C1 segment of cervical spinal cord (tissue), 14 donors: ENCODE measurements around the gene AAK1.
A peak's percentile ranks its signal among the peaks of the same experiment; 100 is the strongest.

Experiments
- DNase-seq, 14 donors: peaks; one replicate each; lab custom pipeline; 2025; lab: John Stamatoyannopoulos, UW

AAK1 gene

GRCh38 chr2:69494126-69494525, 149.4 kb downstream of the AAK1 start:
- peak in 1 of 14 donors; percentile 21 for DNase-seq

GRCh38 chr2:69493268-69493667, 150.3 kb downstream of the AAK1 start:
- peak in 11 of 14 donors; percentile 8 to 67 (median 27) for DNase-seq

GRCh38 chr2:69491864-69492263, 151.7 kb downstream of the AAK1 start:
- no peak for DNase-seq

- no peak for DNase-seq
These were observed 153.1 kb downstream of the AAK1 start for GRCh38 chr2:69490486-69490885.

- no peak for DNase-seq
These were observed 153.7 kb downstream of the AAK1 start for GRCh38 chr2:69489793-69490192.

- DNase-seq, result no peak
These were observed 159.8 kb downstream of the AAK1 start for GRCh38 chr2:69483696-69484095.

GRCh38 chr2:69483024-69483423, 160.5 kb downstream of the AAK1 start:
- DNase-seq, result no peak

GRCh38 chr2:69482471-69482870, 161.1 kb downstream of the AAK1 start:
- no peak for DNase-seq

GRCh38 chr2:69481421-69481820, 162.1 kb downstream of the AAK1 start:
- DNase-seq, result no peak

GRCh38 chr2:69477627-69478026, 165.9 kb downstream of the AAK1 start:
- DNase-seq, result no peak

- no peak for DNase-seq
These were observed 168.9 kb downstream of the AAK1 start for GRCh38 chr2:69474688-69475087.

GRCh38 chr2:69471793-69472192, 171.7 kb downstream of the AAK1 start:
- no peak for DNase-seq

- no peak for DNase-seq
These were observed 172.6 kb downstream of the AAK1 start for GRCh38 chr2:69470911-69471310.

- no peak for DNase-seq
These were observed 173.8 kb downstream of the AAK1 start for GRCh38 chr2:69469784-69470183.

GRCh38 chr2:69469375-69469774, 174.2 kb downstream of the AAK1 start:
- no peak for DNase-seq

GRCh38 chr2:69466728-69467127, 176.8 kb downstream of the AAK1 start:
- DNase-seq, result no peak

- no peak for DNase-seq
These were observed 177.8 kb downstream of the AAK1 start for GRCh38 chr2:69465513-69466456.

- no peak for DNase-seq
These were observed 179.0 kb downstream of the AAK1 start for GRCh38 chr2:69464575-69464974.

GRCh38 chr2:69462780-69463179, 180.8 kb downstream of the AAK1 start:
- DNase-seq, result no peak

GRCh38 chr2:69461404-69461803, 182.1 kb downstream of the AAK1 start:
- DNase-seq, result no peak

GRCh38 chr2:69459936-69460335, 183.6 kb downstream of the AAK1 start:
- DNase-seq, result no peak

- DNase-seq, result no peak
These were observed 186.5 kb downstream of the AAK1 start for GRCh38 chr2:69456950-69457445.

- no peak for DNase-seq
These were observed 187.4 kb downstream of the AAK1 start for GRCh38 chr2:69456154-69456553.
